WI38 (cell line): ENCODE measurements around the gene DTNB.

Experiments
- H3K4me3 ChIP-seq: 2 replicates; pipeline ENCODE4 v1.5.1; 2011; ENCODE audit warnings: low read depth, mild to moderate bottlenecking, control low read depth, low read length
- TF ChIP-seq, protein P1 (sequence below): IDR thresholded peaks from 2 replicates; pipeline ENCODE4 v1.5.1; 2012; ENCODE audit warnings: low read depth, mild to moderate bottlenecking, control low read depth, low read length

Gene DTNB

DNA sequence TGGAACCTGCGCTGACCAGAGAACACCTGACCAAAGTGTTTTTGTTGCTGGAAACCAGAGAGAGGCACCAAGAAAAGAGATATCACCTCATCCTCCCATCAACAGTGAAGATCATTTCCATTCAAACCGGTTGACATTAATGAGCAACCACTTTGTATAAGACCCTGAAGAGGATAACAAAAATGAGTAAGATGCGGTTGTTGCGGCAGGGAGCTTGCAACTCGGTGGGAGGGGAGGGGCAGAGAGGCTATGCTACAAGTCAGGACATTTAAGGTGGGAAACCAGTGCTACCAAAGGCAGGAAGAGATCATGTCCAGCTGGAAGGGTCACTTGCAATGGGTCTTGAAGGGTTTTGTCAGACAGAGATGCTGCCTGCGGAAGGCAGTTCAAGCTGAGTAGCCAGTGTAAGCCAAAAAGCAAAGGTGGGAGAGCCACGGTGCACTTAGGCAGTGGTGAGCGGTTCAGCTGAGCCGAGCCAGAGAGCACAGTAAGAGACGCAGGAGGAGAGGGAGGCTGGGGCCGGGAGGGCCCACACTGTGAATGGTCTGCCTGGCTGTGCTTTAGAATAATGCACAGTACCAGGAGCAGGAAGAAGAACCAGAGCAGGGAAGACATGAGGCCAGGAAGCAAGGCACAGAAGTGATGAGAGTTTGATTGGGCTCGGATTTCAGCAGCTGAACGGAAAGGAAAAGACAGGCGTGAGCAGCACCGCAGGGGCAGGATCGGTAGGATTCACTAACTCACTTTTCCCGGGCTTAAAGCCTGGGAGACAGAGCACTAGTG lies 24.4 kb upstream of the DTNB start:
- TF ChIP-seq, protein P1, sequence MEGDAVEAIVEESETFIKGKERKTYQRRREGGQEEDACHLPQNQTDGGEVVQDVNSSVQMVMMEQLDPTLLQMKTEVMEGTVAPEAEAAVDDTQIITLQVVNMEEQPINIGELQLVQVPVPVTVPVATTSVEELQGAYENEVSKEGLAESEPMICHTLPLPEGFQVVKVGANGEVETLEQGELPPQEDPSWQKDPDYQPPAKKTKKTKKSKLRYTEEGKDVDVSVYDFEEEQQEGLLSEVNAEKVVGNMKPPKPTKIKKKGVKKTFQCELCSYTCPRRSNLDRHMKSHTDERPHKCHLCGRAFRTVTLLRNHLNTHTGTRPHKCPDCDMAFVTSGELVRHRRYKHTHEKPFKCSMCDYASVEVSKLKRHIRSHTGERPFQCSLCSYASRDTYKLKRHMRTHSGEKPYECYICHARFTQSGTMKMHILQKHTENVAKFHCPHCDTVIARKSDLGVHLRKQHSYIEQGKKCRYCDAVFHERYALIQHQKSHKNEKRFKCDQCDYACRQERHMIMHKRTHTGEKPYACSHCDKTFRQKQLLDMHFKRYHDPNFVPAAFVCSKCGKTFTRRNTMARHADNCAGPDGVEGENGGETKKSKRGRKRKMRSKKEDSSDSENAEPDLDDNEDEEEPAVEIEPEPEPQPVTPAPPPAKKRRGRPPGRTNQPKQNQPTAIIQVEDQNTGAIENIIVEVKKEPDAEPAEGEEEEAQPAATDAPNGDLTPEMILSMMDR: no peak
- H3K4me3 ChIP-seq: no peak overlapping the region

DNA sequence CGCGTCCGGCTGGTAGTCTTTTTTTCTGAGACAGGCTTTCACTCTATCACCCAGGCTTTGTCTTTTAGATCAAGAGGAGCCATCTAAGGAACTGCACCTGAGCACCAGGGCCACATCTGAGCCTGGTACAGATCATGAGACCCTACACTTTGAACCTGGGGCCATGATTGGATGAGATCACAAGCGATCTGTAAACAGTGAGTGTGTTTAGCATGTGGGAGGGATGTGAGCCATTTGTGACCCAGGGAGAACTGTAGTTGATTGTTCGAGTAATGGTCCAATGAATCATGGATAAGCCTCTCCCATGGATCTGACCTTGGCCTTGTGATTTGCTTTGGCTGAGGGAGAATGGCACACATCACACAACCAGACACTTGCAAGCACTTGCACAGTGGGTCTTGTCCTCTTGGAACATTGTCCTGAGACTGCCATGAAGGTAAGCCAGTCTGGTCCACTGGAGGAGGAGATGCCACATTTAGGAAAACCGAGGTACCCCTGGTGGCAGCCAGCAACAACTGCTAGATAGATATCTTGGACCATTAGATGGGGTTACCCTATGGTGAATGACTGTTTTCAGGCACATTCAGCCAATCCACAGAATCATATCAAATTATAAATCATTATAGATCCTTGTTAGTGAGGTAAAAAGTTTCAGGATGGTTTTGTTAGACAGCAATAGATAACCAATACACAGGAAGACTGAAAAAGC lies 19.5 kb upstream of the DTNB start:
- H3K4me3 ChIP-seq: no peak overlapping the region
- TF ChIP-seq, protein P1: no peak

- TF ChIP-seq, protein P1: no peak
- no peak overlapping the region for H3K4me3 ChIP-seq
Measured at GRCh38 chr2:25692143-25692542, 18.8 kb upstream of the DTNB start.

- H3K4me3 ChIP-seq: no peak overlapping the region
- TF ChIP-seq, protein P1: no peak
Measured at GRCh38 chr2:25690058-25690457, 16.7 kb upstream of the DTNB start.

DNA sequence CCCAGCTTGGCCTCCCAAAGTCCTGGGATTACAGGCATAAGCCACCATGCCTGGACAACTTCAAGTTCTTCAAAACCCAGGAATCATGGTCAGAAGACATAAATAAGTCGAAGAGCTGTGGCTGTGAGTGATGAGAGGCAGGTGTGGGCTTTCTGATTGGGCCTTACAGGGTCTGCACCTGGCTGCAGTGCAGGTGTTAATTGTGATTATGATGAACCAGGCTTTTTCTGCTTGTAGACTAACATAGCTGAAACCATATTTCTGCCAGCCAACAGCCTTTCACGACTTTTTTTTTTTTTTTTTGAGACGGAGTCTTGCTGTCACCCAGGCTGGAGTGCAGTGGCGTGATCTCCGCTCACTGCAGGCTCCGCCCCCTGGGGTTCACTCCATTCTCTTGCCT lies 14.9 kb upstream of the DTNB start:
- H3K4me3 ChIP-seq: no peak overlapping the region
- TF ChIP-seq, protein P1: no peak

DNA sequence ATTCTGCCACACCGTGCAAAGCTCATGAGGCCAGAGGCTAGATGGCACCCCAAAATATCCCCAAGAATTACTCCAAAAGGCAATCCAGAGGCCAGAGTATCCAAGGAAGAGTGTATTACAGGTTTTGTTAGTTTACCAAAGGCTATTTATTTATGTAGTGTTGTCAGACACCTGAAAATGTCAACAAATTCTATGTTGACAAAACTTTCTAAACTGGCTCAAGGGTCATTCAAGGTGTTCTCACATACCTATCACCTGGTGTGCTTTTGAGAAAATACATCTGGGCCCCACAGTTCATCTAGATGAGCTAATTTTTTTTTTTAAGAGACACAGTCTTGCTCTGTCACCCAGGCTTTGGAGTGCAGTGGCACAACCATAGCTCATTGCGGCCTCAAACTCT lies 12.4 kb upstream of the DTNB start:
- no peak overlapping the region for H3K4me3 ChIP-seq
- TF ChIP-seq, protein P1: no peak
